ENCODE results near the gene SUSD6.
A peak's percentile ranks its signal among the peaks of the same experiment; 100 is the strongest.
"Not testable (repeated sequence)": the region's sequence is repeated elsewhere in the genome, so short reads cannot be mapped to it uniquely, and the experiment has no call there.

SUSD6 gene

GRCh38 chr14:69593018-69593677 is 18.2 kb upstream of the SUSD6 start:
- DNase-seq: no peak

DNA sequence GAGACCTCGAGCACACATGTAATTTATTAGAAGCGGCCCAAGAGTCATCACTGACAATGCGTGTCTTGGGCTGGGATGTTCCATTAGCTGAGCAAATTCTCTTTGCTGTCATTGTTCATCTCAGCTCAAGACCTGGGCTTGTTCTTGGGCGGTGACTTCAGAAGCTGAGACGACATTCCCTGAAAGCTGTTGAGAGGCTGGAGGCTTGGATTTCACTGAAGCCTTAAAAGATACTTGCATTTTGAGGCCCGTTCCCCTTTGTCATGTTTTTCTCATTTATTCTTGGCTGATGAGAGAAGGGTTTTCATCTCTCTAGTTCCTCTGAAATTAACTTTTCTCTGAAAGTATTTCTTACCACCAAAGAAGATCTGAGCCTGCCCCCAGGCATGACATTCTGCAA is 16.6 kb upstream of the SUSD6 start:
- DNase-seq: no peak

GRCh38 chr14:69595336-69595735 is 16.1 kb upstream of the SUSD6 start:
- DNase-seq: no peak

GRCh38 chr14:69599431-69599830 is 12.0 kb upstream of the SUSD6 start:
- DNase-seq: not testable (repeated sequence)

DNA sequence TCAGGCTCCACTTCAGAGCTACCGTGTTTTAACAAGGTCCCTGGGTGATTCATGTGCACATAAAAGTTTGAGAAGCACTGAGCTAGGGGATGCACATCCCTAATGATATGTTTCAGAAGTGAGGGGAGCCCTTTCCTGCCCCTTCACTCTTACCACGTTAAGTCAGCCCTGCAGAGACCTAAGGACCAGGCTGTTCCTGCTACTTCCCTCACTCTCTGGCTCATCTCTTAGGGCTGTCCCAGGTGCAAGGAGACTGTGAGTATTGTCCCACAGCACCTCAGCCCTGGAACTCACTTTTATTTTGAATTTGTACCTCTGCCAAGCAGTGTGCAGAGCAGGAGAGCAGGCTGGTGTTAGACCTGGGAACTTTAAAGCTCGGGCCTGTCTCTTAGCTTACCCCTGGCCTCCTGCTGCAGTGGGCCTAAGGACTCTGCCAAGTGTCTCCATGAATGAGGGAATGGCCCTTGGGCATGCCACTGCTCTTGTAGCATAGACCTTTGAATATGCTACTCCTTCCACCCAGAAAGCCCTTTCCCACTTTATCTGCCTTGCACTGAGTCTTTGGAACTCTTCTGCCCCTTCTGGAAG is 11.0 kb upstream of the SUSD6 start:
- no peak for DNase-seq

GRCh38 chr14:69605738-69606137 is 5.7 kb upstream of the SUSD6 start:
- DNase-seq: peak; percentile 11

GRCh38 chr14:69606258-69607184 is 4.9 kb upstream of the SUSD6 start:
- no peak for DNase-seq

GRCh38 chr14:69610020-69610873 is 1.1 kb upstream of the SUSD6 start:
- no peak for DNase-seq

DNA sequence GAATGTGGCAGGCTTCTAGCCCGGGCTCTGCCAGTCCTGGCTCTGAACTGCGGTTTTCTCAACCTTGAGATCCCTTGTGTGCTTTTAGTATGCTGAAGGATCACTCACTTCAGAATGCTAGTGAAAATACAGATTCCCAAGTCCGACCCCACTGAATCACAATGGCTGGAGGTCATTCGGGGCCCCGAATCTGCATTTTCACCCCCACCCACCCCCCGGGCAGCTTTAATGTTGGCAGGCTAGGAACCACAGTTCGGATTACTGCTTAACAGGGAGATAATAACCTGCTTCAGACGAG is 573 bp upstream of the SUSD6 start:
- DNase-seq: no peak

- peak; percentile 11 for DNase-seq
Observed at GRCh38 chr14:69612014-69612782, 802 bp downstream of the SUSD6 start.

- DNase-seq: no peak
Observed at GRCh38 chr14:69612783-69613130, 1.4 kb downstream of the SUSD6 start.

- DNase-seq: no peak
Observed at GRCh38 chr14:69613312-69614073, 2.1 kb downstream of the SUSD6 start.

GRCh38 chr14:69614592-69614991 is 3.2 kb downstream of the SUSD6 start:
- DNase-seq: no peak

DNA sequence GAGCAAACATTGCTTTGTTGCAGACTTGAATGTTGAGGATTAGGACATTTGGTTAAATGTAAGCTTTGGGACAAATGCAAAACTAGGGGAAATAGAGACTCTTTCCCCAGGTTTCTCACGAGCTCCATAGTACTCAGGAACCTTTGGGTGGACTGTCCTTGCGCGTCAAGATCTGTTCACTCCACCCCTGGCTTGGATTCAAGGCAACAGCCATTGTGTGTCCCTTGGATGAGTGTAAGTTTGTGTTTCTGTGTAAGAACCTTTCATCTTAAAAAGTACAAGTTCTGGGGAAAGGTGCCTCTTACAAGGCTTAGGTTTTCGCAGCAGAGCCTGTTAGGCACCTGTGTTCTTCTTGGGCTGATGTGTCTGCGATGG is 3.7 kb downstream of the SUSD6 start:
- no peak for DNase-seq

DNA sequence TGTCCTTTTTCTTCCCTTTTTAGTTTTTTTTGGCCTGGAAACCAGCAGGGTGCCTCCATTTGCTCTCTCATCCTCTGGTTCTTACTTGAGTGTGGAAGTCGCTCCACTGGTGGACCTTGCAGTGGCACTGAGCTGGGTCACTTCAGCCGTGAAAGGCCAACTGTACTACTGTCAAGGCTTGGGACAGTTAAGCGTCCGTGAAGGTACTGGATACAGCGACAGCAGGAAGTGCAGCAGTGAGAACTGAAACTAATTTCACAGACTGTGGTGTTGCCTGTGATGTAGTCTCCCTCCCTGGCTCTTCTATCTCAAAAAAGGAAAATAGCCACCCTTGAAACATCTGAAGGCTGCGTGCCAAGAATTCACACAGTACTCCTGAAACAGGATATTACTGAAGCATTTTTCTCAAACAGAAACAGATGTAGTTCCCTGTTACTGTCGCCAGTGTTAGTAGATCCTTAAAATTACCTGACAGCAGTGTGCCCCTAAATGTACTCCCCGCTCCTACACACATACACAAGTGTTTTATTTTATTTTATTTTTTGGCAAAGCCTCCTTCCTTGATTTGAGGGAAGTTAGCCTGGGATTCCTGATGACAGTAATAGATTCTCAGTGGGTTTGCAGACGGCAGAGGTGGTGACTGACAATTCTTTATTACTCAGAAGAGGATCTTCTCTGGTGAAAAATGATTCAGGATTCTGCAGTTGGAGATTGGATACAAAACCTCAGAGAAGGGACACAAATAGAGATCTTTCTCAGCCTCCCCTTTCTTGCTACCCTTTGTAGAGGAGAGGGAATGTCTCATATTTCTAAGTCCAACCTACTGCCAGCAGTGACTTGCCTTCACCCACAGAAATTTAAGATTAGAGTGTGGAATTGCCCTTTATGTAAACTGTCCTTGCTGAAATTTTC is 4.4 kb downstream of the SUSD6 start:
- no peak for DNase-seq

DNA sequence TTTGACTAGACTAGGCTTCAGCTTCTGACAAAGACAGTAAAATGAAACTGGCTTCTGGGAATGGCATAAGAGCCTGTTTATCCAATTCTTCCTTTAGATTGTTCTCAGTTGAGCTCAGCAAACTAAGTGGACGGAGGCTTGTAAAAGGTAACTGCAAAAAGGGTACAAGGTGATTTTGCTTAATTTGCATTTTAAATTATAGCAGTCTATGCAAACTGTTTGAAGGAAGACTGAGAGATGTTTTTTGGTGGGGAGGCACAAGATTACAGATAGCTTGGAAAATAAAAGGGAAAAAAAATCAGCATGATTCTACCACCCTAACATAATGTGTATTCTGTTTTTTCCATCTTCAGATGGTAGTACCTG is 5.0 kb downstream of the SUSD6 start:
- no peak for DNase-seq

DNA sequence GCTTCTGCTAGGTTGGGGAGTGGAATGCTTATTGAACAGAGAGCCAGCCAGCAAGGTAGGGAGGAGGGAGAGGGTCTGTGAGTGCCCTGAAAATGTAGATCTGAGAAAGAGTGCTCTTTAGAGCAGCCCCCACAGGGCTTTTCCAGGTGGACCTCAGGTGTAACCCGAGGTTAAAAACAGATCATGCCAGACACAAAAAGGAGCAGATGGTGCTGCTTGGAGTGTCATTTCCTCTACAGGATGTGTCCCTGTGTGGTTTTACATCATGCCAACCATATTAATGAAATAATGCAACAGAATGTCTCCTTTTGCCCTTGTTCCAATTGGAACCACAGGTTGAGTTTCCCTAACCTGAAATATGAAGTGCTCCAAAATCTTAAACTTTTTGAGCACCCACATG is 6.4 kb downstream of the SUSD6 start:
- DNase-seq: no peak

DNA sequence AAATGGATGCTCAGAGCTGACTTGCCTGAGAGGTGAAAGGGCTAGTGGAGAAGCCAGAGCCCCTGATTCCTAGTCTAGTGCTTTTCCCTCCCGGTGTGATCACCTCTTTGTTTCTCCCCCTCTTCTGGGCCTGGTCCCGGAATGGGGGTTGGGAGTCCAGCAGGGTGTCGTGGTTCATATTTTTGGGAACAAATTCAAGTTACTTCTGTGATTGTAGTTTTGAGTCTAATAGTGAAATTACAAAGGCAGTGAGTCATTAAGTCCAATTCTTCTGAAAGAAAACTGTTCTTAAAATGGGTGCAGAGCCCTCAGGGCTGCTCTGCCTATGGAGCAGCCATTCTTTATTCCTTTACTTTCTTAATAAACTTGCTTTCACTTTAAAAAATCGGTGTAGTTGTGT is 7.6 kb downstream of the SUSD6 start:
- DNase-seq: no peak

DNA sequence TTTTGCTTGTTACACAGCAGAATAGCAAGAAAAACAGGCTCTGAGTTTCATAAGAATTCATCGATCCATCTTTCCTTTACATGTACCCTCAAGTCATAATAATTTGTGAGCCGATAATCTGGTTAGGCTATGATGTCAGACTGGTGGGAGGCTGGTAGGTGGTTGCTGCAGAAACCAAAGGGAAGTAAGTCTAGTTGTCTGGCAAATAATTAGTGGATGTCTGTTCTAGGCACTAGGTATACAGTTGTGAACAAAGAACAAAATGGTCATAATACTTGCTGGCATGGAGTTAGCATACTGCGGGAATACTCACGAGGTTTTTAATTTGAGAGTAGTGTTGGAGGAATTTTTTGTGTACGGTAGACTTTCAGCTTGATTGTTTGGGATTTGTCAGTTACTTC is 8.8 kb downstream of the SUSD6 start:
- no peak for DNase-seq

GRCh38 chr14:69620981-69621380 is 9.6 kb downstream of the SUSD6 start:
- DNase-seq: no peak

GRCh38 chr14:69624136-69624535 is 12.7 kb downstream of the SUSD6 start:
- DNase-seq: no peak

All from NCI-H146 (cell line).